Endothelial cell of umbilical vein (primary cell): Measurements from ENCODE around the gene CACNA1F.

Experiments
- EZH2 ChIP-seq: IDR thresholded peaks from 2 replicates; pipeline ENCODE4 v1.6.1; 2012; ENCODE audit warnings: borderline replicate concordance, low read depth, mild to moderate bottlenecking, moderate library complexity, low read length, inconsistent platforms; ENCODE audit not compliant: severe bottlenecking
- FOS ChIP-seq: IDR thresholded peaks from 2 replicates; pipeline ENCODE4 v1.6.1; 2011; ENCODE audit warnings: mild to moderate bottlenecking, low read length, moderate library complexity, borderline replicate concordance; ENCODE audit not compliant: insufficient read depth
- GATA2 ChIP-seq: IDR thresholded peaks from 2 replicates; pipeline ENCODE4 v1.7.0; 2011; ENCODE audit warnings: low read depth, mild to moderate bottlenecking, moderate library complexity, mixed read lengths, low read length; ENCODE audit not compliant: insufficient read length, insufficient read depth
- JUN ChIP-seq: IDR thresholded peaks from 2 replicates; pipeline ENCODE4 v1.6.1; 2011; ENCODE audit warnings: borderline replicate concordance, low read depth; ENCODE audit not compliant: insufficient read length, insufficient read depth
- MYC ChIP-seq: IDR thresholded peaks from one replicate; pipeline ENCODE4 v1.6.1; 2011; ENCODE audit warnings: mild to moderate bottlenecking, low read depth, low read length
- POLR2A ChIP-seq: IDR thresholded peaks from 2 replicates; pipeline ENCODE4 v1.6.1; 2012; ENCODE audit warnings: low read depth, mild to moderate bottlenecking, control low read depth, low read length
- POLR2AphosphoS5 ChIP-seq: IDR thresholded peaks from 2 replicates; pipeline ENCODE4 v1.6.1; 2012; ENCODE audit warnings: low read depth, mild to moderate bottlenecking, control low read depth, low read length, moderate library complexity; ENCODE audit not compliant: insufficient read depth
- TF ChIP-seq, protein P1 (sequence below), 2 donors: IDR thresholded peaks; 1 replicate in 1 of 2; 2 replicates in 1 of 2; pipeline ENCODE4 v1.5.1; 2011; ENCODE audit warnings: low read length in 2 of 2, mild to moderate bottlenecking in 2 of 2, moderate library complexity in 2 of 2, control low read depth in 1 of 2, inconsistent platforms in 1 of 2, low read depth in 1 of 2; ENCODE audit not compliant: insufficient read depth in 1 of 2; ENCODE audit errors: extremely low read depth in 1 of 2
- TF ChIP-seq, protein P2 (sequence below): IDR thresholded peaks from 2 replicates; pipeline ENCODE4 v1.6.1; 2011; ENCODE audit not compliant: insufficient read depth, insufficient read length

GRCh38 chrX:49263631-49264030 is 30.5 kb upstream of the CACNA1F start:
- no peak for TF ChIP-seq POLR2A
- TF ChIP-seq, protein P1, sequence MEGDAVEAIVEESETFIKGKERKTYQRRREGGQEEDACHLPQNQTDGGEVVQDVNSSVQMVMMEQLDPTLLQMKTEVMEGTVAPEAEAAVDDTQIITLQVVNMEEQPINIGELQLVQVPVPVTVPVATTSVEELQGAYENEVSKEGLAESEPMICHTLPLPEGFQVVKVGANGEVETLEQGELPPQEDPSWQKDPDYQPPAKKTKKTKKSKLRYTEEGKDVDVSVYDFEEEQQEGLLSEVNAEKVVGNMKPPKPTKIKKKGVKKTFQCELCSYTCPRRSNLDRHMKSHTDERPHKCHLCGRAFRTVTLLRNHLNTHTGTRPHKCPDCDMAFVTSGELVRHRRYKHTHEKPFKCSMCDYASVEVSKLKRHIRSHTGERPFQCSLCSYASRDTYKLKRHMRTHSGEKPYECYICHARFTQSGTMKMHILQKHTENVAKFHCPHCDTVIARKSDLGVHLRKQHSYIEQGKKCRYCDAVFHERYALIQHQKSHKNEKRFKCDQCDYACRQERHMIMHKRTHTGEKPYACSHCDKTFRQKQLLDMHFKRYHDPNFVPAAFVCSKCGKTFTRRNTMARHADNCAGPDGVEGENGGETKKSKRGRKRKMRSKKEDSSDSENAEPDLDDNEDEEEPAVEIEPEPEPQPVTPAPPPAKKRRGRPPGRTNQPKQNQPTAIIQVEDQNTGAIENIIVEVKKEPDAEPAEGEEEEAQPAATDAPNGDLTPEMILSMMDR (IDR thresholded peaks at IDR 0.05; ENCODE audit: extremely low read depth in 1 of 2, insufficient read depth in 1 of 2, low read depth in 1 of 2, low read length in 2 of 2), result no peak
- TF ChIP-seq POLR2AphosphoS5, result no peak
- no peak for TF ChIP-seq EZH2
- TF ChIP-seq, protein P2, sequence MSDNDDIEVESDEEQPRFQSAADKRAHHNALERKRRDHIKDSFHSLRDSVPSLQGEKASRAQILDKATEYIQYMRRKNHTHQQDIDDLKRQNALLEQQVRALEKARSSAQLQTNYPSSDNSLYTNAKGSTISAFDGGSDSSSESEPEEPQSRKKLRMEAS, result no peak
- TF ChIP-seq JUN, result no peak
- no peak for TF ChIP-seq GATA2
- no peak for TF ChIP-seq MYC
- no peak for TF ChIP-seq FOS
